Anterior cingulate cortex (tissue), 58 donors: Measurements from ENCODE around the gene MUSK.
A peak's percentile ranks its signal among the peaks of the same experiment; 100 is the strongest.
"Not testable (repeated sequence)": the region's sequence is repeated elsewhere in the genome, so short reads cannot be mapped to it uniquely, and the experiment has no call there.

ENCODE experiments used
- DNase-seq, 58 donors: peaks; one replicate each; lab custom pipeline; 2025; lab: John Stamatoyannopoulos, UW

Gene MUSK

DNA sequence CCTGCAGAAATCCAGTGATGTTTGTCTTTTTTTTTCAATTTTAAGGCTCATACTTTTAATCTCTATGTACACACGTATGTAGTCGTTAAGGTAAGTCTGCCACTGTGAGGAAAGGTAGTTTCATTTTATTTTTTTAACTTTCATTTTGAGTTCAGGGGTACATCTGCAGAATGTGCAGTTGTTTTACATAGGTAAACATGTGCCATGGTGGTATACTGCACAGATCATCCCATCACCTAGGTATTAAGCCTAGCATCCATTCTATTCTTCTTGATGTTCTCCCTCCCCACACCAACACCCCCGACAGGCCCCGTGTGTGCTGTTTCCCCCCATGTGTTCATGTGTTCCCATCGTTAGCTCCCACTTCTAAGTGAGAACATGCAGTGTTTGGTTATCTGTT, 19.7 kb downstream of the MUSK start:
- DNase-seq, result no peak

DNA sequence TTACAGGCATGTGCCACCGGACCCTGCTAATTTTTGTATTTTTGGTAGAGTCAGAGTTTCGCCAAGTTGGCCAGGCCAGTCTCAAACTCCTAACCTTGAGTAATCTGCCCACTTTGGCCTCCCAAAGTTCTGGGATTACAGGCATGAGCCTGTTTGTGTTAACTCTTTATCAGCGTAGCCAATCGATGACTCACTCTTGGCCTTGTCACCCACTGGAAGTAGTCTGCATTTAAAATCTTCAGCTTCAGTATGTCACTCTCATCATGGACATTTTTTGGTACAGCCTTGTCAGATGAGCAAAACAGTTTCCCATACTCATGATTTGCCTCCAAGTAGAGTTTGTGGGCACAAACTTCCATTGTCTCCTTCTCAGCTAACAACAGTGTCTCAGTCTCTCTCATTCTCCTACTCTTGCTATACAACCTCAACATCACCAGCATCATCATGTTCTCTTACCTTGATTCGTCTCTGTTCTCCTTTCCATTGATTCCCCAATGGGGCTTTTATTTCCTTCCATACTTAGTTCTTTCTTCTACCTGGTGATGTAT, 22.5 kb downstream of the MUSK start:
- no peak for DNase-seq

- DNase-seq, result not testable (repeated sequence)
These were observed 27.3 kb downstream of the MUSK start for GRCh38 chr9:110695846-110696245.

DNA sequence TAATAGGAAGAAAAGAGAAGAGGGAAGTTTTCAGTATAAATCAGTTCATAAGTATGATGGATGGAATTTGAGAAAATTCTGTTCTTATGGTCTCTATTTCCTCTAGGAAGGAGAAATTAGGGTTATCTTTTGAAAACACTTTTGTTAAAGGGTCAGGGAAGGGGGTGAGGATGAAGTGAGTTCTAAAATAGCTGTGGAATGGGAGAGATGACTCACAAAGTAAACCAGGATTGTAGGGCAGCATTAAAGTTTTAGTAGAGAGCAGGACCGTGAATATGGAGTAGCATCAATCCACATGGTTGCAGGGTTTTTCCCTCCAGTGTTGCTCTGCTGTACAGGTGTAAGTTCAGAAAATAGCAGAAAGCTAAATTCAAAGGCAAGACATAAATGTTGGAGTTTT, 32.4 kb downstream of the MUSK start:
- DNase-seq, result no peak

DNA sequence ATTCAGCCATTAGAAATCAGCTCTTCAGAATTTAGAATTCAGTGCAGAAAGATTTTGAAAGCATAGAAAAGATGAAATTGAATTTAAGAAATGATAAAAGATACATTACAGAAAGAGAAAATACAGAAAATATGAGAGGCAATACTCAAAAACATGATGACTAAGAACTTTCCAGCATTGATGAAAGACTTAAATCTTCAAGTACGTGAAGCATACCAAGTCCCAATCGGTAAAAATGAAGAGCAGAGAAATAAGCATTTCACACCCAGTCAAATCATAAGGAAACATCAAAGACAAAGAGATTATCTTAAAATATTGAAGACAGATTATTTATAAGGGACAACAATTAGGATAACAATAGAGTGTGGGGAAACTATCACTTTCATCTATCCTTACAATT, 35.1 kb downstream of the MUSK start:
- no peak for DNase-seq

DNA sequence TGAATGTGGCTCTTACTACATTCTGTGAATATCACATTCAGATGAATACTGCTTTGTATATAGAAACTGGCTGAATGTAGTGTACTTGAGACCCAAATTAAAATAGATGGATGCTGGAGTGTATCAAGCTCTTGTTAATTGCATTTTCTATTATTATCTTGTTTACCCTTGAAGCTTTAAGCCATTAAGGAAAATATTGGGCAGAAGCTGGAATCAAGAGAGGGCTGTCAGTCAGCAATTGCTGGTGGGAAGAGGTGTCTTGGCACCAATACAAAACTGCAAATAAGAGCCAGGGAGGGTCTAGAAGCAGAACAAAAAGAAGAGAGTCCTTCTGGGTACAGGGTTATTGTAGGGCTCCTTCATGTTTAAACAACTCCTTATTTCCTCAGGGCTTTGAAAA, 38.8 kb downstream of the MUSK start:
- DNase-seq, result no peak

DNA sequence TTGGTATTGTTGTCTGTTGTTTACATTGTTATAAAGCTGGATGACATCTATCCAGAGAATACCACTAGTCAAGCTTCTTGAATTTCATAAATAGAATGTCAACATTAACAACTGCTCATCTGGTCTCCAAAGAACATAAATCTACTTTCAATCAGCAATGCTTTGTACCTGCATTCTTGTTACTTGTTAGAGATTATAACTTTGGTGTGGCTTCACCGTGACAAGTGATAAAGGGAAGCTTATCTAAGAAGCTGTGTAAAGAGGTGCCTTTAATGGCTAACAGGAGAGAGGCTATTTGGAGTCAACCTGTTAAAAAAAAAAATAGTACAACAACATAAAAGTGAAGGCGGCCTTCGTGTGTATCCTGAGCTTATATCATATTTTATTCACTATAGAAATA, 41.8 kb downstream of the MUSK start:
- DNase-seq, result no peak

DNA sequence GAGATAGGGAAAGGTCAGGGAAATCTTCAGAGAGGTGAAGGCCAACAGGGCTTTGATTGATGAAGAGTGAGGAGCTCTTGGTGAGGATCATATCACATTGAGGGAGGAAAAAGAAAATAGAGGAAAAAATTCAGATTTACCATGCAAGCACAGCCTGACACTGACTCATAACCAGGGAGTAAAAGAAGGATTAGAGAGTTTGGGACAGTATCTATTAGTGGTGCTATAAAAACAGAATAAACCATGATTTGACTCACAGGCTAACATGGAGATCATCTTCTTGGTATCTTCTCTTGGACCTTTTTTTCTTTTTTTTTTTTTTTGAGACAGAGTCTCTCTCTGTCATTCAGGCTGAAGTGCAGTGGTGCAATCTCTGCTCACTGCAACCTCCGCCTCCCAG, 44.4 kb downstream of the MUSK start:
- no peak for DNase-seq

GRCh38 chr9:110714314-110714713, 45.7 kb downstream of the MUSK start:
- no peak for DNase-seq

- DNase-seq, result no peak
These were observed 59.5 kb downstream of the MUSK start for GRCh38 chr9:110728058-110728457.

GRCh38 chr9:110729641-110730040, 61.0 kb downstream of the MUSK start:
- DNase-seq, result no peak

DNA sequence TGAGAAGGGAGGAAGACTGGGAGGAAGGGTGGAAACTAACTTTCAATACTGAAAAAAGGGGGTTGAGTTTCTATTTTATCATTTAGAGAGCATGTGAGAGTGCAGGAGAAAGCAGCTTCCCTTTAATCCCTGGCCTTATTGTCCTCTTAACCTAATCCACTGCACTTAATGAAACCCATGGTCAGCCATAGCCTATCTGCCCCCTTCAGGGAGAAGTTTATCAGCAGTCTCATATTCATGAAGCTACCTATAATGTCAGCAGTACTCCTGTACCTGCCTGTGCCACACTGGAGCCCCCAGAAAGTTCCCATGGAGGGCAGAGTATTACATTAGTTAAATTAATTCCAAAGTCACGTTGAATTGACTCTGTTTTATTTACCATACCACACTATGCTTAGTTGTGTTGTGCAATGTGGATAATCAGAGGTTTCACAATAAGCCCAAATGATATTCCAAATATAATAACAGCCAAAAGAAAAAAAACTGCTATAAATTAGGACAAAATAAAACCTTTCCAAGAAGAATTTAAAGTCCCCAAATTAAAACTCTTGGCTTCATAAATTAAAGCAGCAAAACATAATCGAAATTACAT, 62.9 kb downstream of the MUSK start:
- no peak for DNase-seq

- DNase-seq, result no peak
These were observed 70.4 kb downstream of the MUSK start for GRCh38 chr9:110738982-110739381.

GRCh38 chr9:110742741-110743371, 74.3 kb downstream of the MUSK start:
- DNase-seq, result peak in 5 of 58 donors; percentile 2 to 12 (median 6)

- DNase-seq, result peak in 2 of 58 donors; percentile 5 to 24
These were observed 76.3 kb downstream of the MUSK start for GRCh38 chr9:110744715-110745384.

- DNase-seq, result no peak
These were observed 77.1 kb downstream of the MUSK start for GRCh38 chr9:110745676-110746075.

GRCh38 chr9:110746211-110746930, 77.8 kb downstream of the MUSK start:
- no peak for DNase-seq

DNA sequence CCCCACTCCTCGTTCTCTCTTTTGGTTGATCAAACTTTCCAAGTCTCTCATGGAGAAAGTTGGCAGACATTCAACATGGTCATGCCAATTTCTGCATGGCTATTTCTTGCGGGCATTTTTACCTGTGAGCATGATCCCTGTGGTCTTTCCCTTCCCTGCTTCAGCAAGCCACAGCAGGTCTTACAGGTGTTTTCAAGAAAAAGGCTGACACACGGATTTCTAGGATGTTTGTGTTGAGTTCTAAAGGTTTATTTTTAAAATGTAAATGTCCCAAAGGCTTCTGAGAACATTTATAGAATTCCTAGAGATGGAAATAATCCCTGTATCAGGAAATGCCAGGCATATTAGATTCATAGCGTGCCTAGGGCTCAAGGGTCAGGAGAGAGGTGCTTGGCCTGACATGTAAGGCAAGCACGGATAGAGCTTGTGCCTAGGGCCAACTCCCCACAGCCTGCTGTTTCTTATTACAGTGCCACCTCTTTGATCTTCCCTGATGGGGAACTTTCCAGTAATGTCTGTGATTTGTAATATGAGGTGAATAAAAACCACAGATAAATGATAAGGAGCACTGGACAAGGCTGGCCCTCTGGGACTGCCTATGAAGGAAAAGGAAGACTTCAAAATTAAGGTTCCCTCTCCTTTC, 79.8 kb downstream of the MUSK start:
- no peak for DNase-seq

DNA sequence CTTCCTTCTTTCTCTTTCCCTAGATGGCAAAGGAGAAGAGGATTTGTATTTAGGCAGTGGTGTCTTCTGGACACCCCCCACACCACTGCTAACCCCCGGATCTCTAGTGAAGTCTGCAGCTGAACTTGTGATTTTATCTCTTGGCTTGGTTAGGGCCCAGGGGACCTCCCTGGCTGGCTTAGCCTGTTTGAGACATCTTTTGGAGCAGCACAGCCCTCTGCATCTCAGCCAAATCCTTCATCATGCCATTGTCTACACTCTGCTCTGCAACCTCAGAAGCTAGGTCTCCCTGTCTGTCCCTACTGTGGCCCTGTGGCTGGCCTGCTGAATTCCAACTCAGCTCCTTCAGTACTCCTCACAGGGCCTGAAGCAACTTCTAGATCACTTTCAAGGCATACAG, 81.7 kb downstream of the MUSK start:
- no peak for DNase-seq

DNA sequence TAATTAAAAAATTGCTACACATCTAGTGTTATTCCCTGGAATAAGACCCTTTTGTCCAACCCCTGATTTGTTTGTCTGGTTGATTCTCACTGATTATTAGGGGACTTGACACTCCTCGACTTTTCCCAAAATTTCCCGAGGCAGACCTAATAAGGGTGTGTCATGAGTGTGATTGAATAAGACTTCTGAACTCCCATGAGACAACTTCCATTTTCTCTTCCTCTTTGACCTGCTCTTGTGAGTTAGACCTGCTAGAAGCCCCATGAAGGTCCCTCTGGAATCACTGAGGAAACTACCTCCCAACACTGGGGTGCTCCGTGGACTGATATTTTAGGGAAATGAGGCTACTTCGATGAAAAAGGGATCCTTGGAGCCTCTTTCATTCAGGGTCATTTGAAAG, 83.4 kb downstream of the MUSK start:
- no peak for DNase-seq

GRCh38 chr9:110752766-110753165, 84.2 kb downstream of the MUSK start:
- DNase-seq, result no peak
